Thoracic aorta (tissue), 2 donors: ENCODE measurements around the gene UPF3A. TPM values are rescaled to one million over a fixed set of nuclear protein-coding genes. Genes with fewer than 3 reads are reported as not detected.

Experiments used
- ATAC-seq: fragments of 150-250 bp; one replicate; pipeline ENCODE4 v1.8.0; 2017; ENCODE audit warnings: low read depth; ENCODE audit not compliant: insufficient number of reproducible peaks, low FRiP score
- DNase-seq: peaks from one replicate; pipeline ENCODE4 v3.0.0-alpha.2; 2020; ENCODE audit warnings: low spot score
- H3K27ac ChIP-seq, 2 donors: fragments of 200-600 bp; sonication (generic); 1 replicate in 1 of 2; 2 replicates in 1 of 2; pipeline ENCODE4 v1.5.1; 2016; ENCODE audit warnings: mild to moderate bottlenecking in 2 of 2, moderate library complexity in 2 of 2
- H3K27me3 ChIP-seq: fragments of 200-600 bp; sonication (generic); replicated peaks from 2 replicates; pipeline ENCODE4 v1.6.0; 2016; ENCODE audit warnings: mild to moderate bottlenecking; ENCODE audit not compliant: insufficient read depth
- H3K36me3 ChIP-seq: fragments of 200-600 bp; sonication (generic); one replicate; pipeline ENCODE4 v1.5.1; 2016
- H3K4me1 ChIP-seq, 2 donors: fragments of 200-600 bp; sonication (generic); 1 replicate in 1 of 2; 2 replicates in 1 of 2; pipeline versions ENCODE4 v1.5.1 to v1.6.0; 2016; ENCODE audit warnings: low read depth in 2 of 2, mild to moderate bottlenecking in 1 of 2; ENCODE audit not compliant: control insufficient read depth in 1 of 2
- H3K4me3 ChIP-seq: fragments of 200-600 bp; sonication (generic); 2 replicates; pipeline ENCODE4 v1.5.1; 2016; ENCODE audit warnings: mild to moderate bottlenecking
- H3K9me3 ChIP-seq: fragments of 200-600 bp; sonication (generic); 2 replicates; pipeline ENCODE4 v1.5.1; 2016
- total RNA-seq, 2 donors: library from RNA; depleted of rRNA; stranded (reverse); fragments of >200 nt; gene quantifications; one replicate each; pipeline versions ENCODE4 v1.1.0 to v1.2.3, GENCODE V29; 2016
- TF ChIP-seq, protein P1 (sequence below): fragments of 200-600 bp; sonication (generic); IDR thresholded peaks from one replicate; pipeline ENCODE4 v1.5.1; 2019; ENCODE audit warnings: antibody characterized with exemption

UPF3A gene
- total RNA-seq, 2 donors from 2014 or later, result 25.3 to 32.8 TPM

DNA sequence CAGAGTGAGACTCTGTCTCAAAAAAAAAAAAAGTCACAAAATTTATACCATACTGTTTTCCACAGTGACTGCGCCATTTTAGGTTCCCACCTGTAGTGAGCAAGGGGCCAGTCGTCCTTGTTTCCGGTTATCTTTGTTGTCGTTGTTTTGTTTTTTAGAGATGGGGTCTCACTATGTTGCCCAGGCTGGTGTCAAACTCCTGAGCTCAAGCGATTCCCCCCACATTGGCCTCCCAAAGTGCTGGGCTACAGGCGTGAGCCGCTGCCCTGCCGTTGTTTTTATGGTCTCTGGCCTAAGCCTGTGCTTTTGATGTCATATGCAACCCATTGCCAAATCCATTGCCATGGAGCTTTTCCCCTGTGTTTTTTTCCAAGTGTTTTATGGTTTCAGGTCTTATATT, 3.3 kb downstream of the UPF3A start:
- peaks cover 10 to 32% of the 10 kb centered on the region in 2 donors for H3K4me1 ChIP-seq
- no peaks in the 10 kb centered on the region for H3K27me3 ChIP-seq
- ATAC-seq (no peak), DNase-seq (no peak)
- no peak overlapping the region for H3K4me3 ChIP-seq
- peaks cover 8% of the 10 kb centered on the region for H3K36me3 ChIP-seq
- no peak overlapping the region for H3K27ac ChIP-seq
- H3K9me3 ChIP-seq, result no peaks in the 10 kb centered on the region
- TF ChIP-seq, protein P1, sequence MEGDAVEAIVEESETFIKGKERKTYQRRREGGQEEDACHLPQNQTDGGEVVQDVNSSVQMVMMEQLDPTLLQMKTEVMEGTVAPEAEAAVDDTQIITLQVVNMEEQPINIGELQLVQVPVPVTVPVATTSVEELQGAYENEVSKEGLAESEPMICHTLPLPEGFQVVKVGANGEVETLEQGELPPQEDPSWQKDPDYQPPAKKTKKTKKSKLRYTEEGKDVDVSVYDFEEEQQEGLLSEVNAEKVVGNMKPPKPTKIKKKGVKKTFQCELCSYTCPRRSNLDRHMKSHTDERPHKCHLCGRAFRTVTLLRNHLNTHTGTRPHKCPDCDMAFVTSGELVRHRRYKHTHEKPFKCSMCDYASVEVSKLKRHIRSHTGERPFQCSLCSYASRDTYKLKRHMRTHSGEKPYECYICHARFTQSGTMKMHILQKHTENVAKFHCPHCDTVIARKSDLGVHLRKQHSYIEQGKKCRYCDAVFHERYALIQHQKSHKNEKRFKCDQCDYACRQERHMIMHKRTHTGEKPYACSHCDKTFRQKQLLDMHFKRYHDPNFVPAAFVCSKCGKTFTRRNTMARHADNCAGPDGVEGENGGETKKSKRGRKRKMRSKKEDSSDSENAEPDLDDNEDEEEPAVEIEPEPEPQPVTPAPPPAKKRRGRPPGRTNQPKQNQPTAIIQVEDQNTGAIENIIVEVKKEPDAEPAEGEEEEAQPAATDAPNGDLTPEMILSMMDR, result no peak

DNA sequence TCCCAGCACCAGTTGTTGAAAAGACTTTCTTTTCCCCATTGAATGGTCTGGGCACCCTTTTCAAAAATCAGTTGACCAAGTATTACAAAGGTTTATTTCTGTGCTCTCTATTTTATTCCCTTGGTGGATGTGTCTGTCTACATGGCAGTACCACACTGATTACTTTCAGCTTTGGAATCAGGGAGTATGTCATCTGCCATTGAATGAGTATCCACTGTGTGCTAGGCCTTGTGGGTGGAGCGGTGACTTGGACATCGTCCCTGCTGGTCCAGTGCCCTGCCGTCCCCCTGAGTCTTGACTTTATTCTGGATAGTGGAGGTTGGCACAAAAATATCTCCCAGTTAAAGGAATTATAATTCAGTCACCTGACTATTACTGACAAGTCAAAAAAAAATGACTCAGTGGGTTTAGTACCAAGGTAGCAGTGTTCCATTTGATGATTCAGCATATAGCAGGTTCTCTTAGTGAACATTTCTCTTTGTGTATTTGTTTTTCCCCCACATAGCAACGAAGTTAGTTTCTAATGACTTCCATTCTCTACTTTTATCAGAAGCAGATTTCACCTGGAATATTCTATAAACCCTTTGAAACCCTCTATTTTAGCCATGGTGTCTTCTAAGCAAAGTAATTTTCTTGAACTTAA, 3.9 kb downstream of the UPF3A start:
- no peaks in the 10 kb centered on the region for H3K9me3 ChIP-seq
- peaks cover 9 to 26% of the 10 kb centered on the region in 2 donors for H3K4me1 ChIP-seq
- DNase-seq (no peak), ATAC-seq (no peak)
- no peak overlapping the region for H3K4me3 ChIP-seq
- H3K27ac ChIP-seq, result no peak overlapping the region
- TF ChIP-seq, protein P1, result no peak
- H3K27me3 ChIP-seq, result no peaks in the 10 kb centered on the region
- H3K36me3 ChIP-seq, result peaks cover 11% of the 10 kb centered on the region

DNA sequence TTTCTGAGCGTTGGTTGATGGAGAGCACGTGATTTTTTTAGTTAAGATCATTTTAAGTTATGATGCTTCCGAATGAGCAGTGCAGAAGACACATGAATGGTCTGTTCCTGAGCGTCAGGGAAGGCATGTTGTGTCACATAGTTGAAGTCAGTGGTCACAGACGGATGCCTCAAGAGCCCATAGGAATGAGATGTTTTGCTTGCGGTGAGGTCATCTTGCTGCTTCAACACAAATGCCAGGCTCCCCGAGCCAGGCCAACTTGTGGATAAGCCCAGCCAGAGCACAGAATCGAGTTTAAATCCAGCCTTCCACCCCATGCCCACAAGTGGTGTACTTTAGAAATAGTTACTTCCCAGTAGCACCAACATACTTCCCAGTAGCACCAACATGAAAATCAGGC, 5.4 kb downstream of the UPF3A start:
- ATAC-seq (no peak), DNase-seq (no peak)
- TF ChIP-seq, protein P1, result no peak
- Histone ChIP-seq H3K27ac (no peak overlapping the region), H3K4me3 (no peak overlapping the region), H3K36me3 (peaks cover 11% of the 10 kb centered on the region), H3K27me3 (no peaks in the 10 kb centered on the region), H3K9me3 (no peaks in the 10 kb centered on the region), H3K4me1 (peaks cover 6 to 20% of the 10 kb centered on the region in 2 donors)

DNA sequence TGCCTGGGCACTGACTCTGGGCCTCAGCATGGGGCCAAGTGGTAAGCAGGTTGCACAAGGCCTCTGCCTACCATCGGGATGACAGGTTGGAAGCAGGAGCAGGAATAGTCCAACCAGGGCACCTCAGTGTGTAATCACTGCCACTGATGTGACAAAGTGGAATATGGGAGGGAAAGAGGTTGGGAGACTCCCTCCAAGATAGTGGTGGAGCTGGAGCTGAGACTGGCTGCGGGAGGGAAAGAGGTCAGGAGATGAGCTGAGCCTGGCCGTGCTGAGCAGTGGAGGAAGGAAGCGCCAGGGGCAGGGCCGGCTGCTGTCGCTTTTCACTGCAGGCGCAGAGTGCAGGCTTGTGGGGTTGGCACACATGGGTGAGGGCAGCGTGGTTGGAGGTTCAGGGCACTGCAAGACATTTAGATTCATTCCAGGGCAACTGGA, 6.8 kb downstream of the UPF3A start:
- peaks cover 21% of the 10 kb centered on the region for H3K36me3 ChIP-seq
- no peak overlapping the region for H3K4me3 ChIP-seq
- H3K9me3 ChIP-seq, result no peaks in the 10 kb centered on the region
- TF ChIP-seq, protein P1, result no peak
- ATAC-seq, result no peak
- H3K27me3 ChIP-seq, result no peaks in the 10 kb centered on the region
- H3K27ac ChIP-seq, result no peak overlapping the region
- peaks cover under 1 to 11% of the 10 kb centered on the region in 2 donors for H3K4me1 ChIP-seq
- DNase-seq, result no peak

DNA sequence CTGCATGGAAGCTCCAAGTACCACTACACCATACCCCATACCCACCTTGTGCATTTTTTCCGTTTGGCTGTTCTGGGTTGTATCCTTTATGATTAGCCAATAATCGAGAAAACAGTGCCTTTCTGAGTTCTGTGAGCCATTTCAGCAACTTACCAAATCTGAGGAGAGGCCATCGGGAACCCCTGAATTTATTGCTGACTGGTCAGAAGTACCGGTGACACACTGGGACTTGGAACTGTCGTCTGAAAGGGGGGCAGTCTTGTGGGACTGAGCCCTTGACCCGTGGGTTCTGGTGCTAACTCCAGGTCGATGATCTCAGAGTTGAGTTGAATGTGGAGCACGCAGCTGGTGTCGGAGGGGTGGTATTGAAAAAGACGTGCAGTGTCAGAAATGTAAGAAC, 15.0 kb downstream of the UPF3A start:
- Histone ChIP-seq H3K27me3 (no peaks in the 10 kb centered on the region), H3K9me3 (no peaks in the 10 kb centered on the region), H3K36me3 (peaks cover 36% of the 10 kb centered on the region), H3K27ac (no peak overlapping the region), H3K4me1 (no peaks in the 10 kb centered on the region), H3K4me3 (no peak overlapping the region)
- DNase-seq, result no peak
- TF ChIP-seq, protein P1, result no peak
- ATAC-seq, result no peak
